Mononuclear cell (primary cell): Measurements from ENCODE around the gene RAB22A. TPM values are rescaled to one million over a fixed set of nuclear protein-coding genes. Genes with fewer than 3 reads are reported as not detected.
"Not testable (repeated sequence)": the region's sequence is repeated elsewhere in the genome, so short reads cannot be mapped to it uniquely, and the experiment has no call there.

ENCODE experiments used
- H3K27me3 ChIP-seq: 2 replicates; pipeline ENCODE4 v1.6.0; 2011; ENCODE audit warnings: low read length, control low read depth; ENCODE audit not compliant: insufficient read depth
- H3K4me1 ChIP-seq: 2 replicates; pipeline ENCODE4 v1.5.1; 2011; ENCODE audit warnings: mild to moderate bottlenecking, low read length, control low read depth; ENCODE audit not compliant: insufficient read depth
- H3K4me3 ChIP-seq: 2 replicates; pipeline ENCODE4 v1.5.1; 2011; ENCODE audit warnings: mild to moderate bottlenecking, low read length, moderate library complexity
- H3K9me3 ChIP-seq: 2 replicates; pipeline ENCODE4 v1.5.1; 2011; ENCODE audit warnings: low read depth, mild to moderate bottlenecking, control low read depth, low read length
- total RNA-seq: library from RNA; depleted of rRNA; stranded (reverse); fragments of >200 nt; gene quantifications from one replicate; pipeline ENCODE4 v1.2.3, GENCODE V29; 2012

The RAB22A gene
- total RNA-seq, 1 donor, result 11.0 TPM

- Histone ChIP-seq H3K27me3 (no peaks in the 10 kb centered on the region), H3K4me3 (no peak overlapping the region), H3K4me1 (no peaks in the 10 kb centered on the region), H3K9me3 (no peaks in the 10 kb centered on the region)
These were observed 49.9 kb downstream of the RAB22A start for GRCh38 chr20:58359441-58359840.

GRCh38 chr20:58360936-58361335, 51.4 kb downstream of the RAB22A start:
- Histone ChIP-seq H3K4me1 (no peaks in the 10 kb centered on the region), H3K27me3 (no peaks in the 10 kb centered on the region), H3K9me3 (no peaks in the 10 kb centered on the region), H3K4me3 (no peak overlapping the region)

- H3K4me3 ChIP-seq, result no peak overlapping the region
- H3K27me3 ChIP-seq, result no peaks in the 10 kb centered on the region
- no peaks in the 10 kb centered on the region for H3K4me1 ChIP-seq
- no peaks in the 10 kb centered on the region for H3K9me3 ChIP-seq
These were observed 52.1 kb downstream of the RAB22A start for GRCh38 chr20:58361481-58362205.

GRCh38 chr20:58362206-58362516, 52.6 kb downstream of the RAB22A start:
- Histone ChIP-seq H3K27me3 (no peaks in the 10 kb centered on the region), H3K4me3 (no peak overlapping the region), H3K9me3 (no peaks in the 10 kb centered on the region), H3K4me1 (no peaks in the 10 kb centered on the region)

GRCh38 chr20:58362970-58363369, 53.5 kb downstream of the RAB22A start:
- Histone ChIP-seq H3K4me3 (no peak overlapping the region), H3K27me3 (no peaks in the 10 kb centered on the region), H3K4me1 (no peaks in the 10 kb centered on the region), H3K9me3 (no peaks in the 10 kb centered on the region)

- Histone ChIP-seq H3K9me3 (no peaks in the 10 kb centered on the region), H3K4me1 (no peaks in the 10 kb centered on the region), H3K27me3 (no peaks in the 10 kb centered on the region), H3K4me3 (no peak overlapping the region)
These were observed 57.4 kb downstream of the RAB22A start for GRCh38 chr20:58366866-58367265.

- Histone ChIP-seq H3K9me3 (no peaks in the 10 kb centered on the region), H3K27me3 (peaks cover under 1% of the 10 kb centered on the region), H3K4me3 (no peak overlapping the region), H3K4me1 (no peaks in the 10 kb centered on the region)
These were observed 63.3 kb downstream of the RAB22A start for GRCh38 chr20:58372806-58373205.

- H3K4me1 ChIP-seq, H3K27me3 ChIP-seq, H3K4me3 ChIP-seq, H3K9me3 ChIP-seq: not testable (repeated sequence)
These were observed 63.8 kb downstream of the RAB22A start for GRCh38 chr20:58373296-58373695.

- Histone ChIP-seq H3K9me3 (no peaks in the 10 kb centered on the region), H3K4me3 (no peak overlapping the region), H3K4me1 (no peaks in the 10 kb centered on the region), H3K27me3 (peaks cover 6% of the 10 kb centered on the region)
These were observed 64.7 kb downstream of the RAB22A start for GRCh38 chr20:58374027-58374850.

- H3K27me3 ChIP-seq, result peaks cover 6% of the 10 kb centered on the region
- H3K9me3 ChIP-seq, result no peaks in the 10 kb centered on the region
- H3K4me3 ChIP-seq, result no peak overlapping the region
- H3K4me1 ChIP-seq, result no peaks in the 10 kb centered on the region
These were observed 65.6 kb downstream of the RAB22A start for GRCh38 chr20:58374906-58375758.

- Histone ChIP-seq H3K4me3 (no peak overlapping the region), H3K9me3 (no peaks in the 10 kb centered on the region), H3K4me1 (no peaks in the 10 kb centered on the region), H3K27me3 (peaks cover 6% of the 10 kb centered on the region)
These were observed 66.3 kb downstream of the RAB22A start for GRCh38 chr20:58375759-58376352.

- H3K4me3 ChIP-seq, result no peak overlapping the region
- no peaks in the 10 kb centered on the region for H3K9me3 ChIP-seq
- no peaks in the 10 kb centered on the region for H3K4me1 ChIP-seq
- peaks cover 6% of the 10 kb centered on the region for H3K27me3 ChIP-seq
These were observed 67.5 kb downstream of the RAB22A start for GRCh38 chr20:58377017-58377416.

- Histone ChIP-seq H3K9me3 (no peaks in the 10 kb centered on the region), H3K27me3 (peaks cover 6% of the 10 kb centered on the region), H3K4me1 (no peaks in the 10 kb centered on the region), H3K4me3 (no peak overlapping the region)
These were observed 68.4 kb downstream of the RAB22A start for GRCh38 chr20:58377766-58378401.

GRCh38 chr20:58378704-58379103, 69.2 kb downstream of the RAB22A start:
- no peaks in the 10 kb centered on the region for H3K4me1 ChIP-seq
- H3K27me3 ChIP-seq, result peaks cover 6% of the 10 kb centered on the region

More at GRCh38 chr20:58378704-58379103, 69.2 kb downstream of the RAB22A start:
- Histone ChIP-seq H3K9me3 (no peaks in the 10 kb centered on the region), H3K4me3 (no peak overlapping the region)
